Lower leg skin (tissue), 4 donors: Measurements from ENCODE around the gene HK3. TPM values are rescaled to one million over a fixed set of nuclear protein-coding genes. Genes with fewer than 3 reads are reported as not detected.

Experiments used
- DNase-seq, 2 donors: peaks; one replicate each; pipeline ENCODE4 v3.0.0-alpha.2; 2019; ENCODE audit warnings: low spot score in 2 of 2
- H3K4me3 ChIP-seq: fragments of 200-600 bp; sonication (generic); 2 replicates; pipeline ENCODE4 v1.5.1; 2017; ENCODE audit warnings: mild to moderate bottlenecking, low read depth; ENCODE audit not compliant: poor library complexity, severe bottlenecking
- CTCF ChIP-seq, 3 donors: fragments of 450-650 bp; IDR thresholded peaks; one replicate each; pipeline ENCODE4 v1.5.1; 2016; ENCODE audit warnings: antibody characterized with exemption in 3 of 3, mild to moderate bottlenecking in 3 of 3, moderate library complexity in 2 of 3
- POLR2A ChIP-seq, 2 donors: fragments of 450-650 bp; IDR thresholded peaks; one replicate each; pipeline ENCODE4 v1.6.1; 2016 to 2017; ENCODE audit warnings: antibody characterized with exemption in 2 of 2, mild to moderate bottlenecking in 1 of 2, moderate library complexity in 1 of 2
- WGBS, 2 donors: methylation state at CpG; one replicate each; pipeline ENCODE4 v1.1.5; 2018; 5-methylcytosine and 5-hydroxymethylcytosine counted together
- intact Hi-C: fragments of 100-400 bp; cut with DNase I; formaldehyde crosslinking; loops from one replicate; pipeline ENCODE4 v1.15.0; 2023; ENCODE audit warnings: low total_unique reads
- total RNA-seq, 4 donors: library from RNA; depleted of rRNA; stranded (reverse); fragments of >200 nt; gene quantifications; one replicate each; pipeline ENCODE4 v1.1.0, GENCODE V29; 2016

The HK3 gene
- total RNA-seq, 4 donors from 2014 or later: 0.32 to 1.7 (median 0.76) TPM

DNA sequence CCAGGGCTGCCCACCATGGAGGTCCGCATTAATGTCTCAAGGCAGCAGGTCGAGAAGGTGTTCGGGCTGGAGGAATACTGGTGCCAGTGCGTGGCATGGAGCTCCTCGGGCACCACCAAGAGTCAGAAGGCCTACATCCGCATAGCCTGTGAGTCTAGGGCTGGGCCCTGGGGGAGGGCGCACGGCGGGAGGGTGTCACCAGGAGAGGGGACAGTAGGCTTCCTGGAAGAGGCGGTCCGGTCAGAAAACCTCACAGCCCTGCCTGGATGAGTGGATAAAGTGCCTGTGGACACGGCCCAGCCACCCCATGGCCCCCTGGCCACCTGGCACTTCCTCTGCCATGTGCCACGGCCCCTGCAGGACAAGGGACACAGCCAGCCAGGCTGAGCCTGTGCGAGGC is 31.0 kb downstream of the HK3 start:
- H3K4me3 ChIP-seq: no peak overlapping the region
- intact Hi-C loops: no loop called here
- no peak for TF ChIP-seq POLR2A (IDR thresholded peaks at IDR 0.05)
- TF ChIP-seq CTCF (IDR thresholded peaks at IDR 0.05): no peak
- no peak for DNase-seq
- 87 to 88% methylated on average over 11 to 14 of the region's 14 CpGs for WGBS, 2 donors

GRCh38 chr5:176866707-176867310 is 32.3 kb downstream of the HK3 start:
- H3K4me3 ChIP-seq: no peak overlapping the region
- WGBS, 2 donors: 43 to 44% methylated on average over 16 of the region's 16 CpGs
- no peak for TF ChIP-seq CTCF (IDR thresholded peaks at IDR 0.05)
- TF ChIP-seq POLR2A (IDR thresholded peaks at IDR 0.05): no peak
- no peak for DNase-seq
- intact Hi-C loops: no loop called here

DNA sequence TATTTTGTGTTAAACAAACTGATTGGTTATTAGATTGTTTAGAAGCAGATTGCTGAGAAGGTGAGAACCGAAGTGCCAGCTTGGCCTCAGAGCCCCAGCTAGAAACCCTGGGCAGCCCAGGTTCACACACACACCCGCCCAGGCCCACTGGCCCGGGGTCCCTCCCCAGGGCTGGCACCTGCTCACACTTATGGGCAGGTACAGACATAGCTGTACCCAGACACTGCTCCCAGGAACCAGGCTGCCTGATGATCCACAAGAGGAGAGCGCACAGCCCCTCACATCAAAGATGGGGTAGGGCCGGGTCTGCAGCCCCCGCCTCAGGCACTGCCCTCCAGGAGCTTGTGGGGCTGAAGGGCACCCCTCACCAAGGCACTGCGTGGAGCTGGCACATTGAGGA is 33.2 kb downstream of the HK3 start:
- 68 to 72% methylated on average over 7 of the region's 7 CpGs for WGBS, 2 donors
- TF ChIP-seq CTCF (IDR thresholded peaks at IDR 0.05) (no peak), POLR2A (IDR thresholded peaks at IDR 0.05) (no peak)
- DNase-seq: no peak
- no peak overlapping the region for H3K4me3 ChIP-seq
- intact Hi-C loops: no loop called here

GRCh38 chr5:176864755-176865154 is 34.4 kb downstream of the HK3 start:
- no peak for DNase-seq
- intact Hi-C loops: no loop called here
- WGBS, 2 donors: 78 to 83% methylated on average over 8 of the region's 8 CpGs
- H3K4me3 ChIP-seq: no peak overlapping the region
- no peak for TF ChIP-seq POLR2A (IDR thresholded peaks at IDR 0.05)
- no peak for TF ChIP-seq CTCF (IDR thresholded peaks at IDR 0.05)

GRCh38 chr5:176863765-176864098 is 35.4 kb downstream of the HK3 start:
- no peak for TF ChIP-seq CTCF (IDR thresholded peaks at IDR 0.05)
- no peak for TF ChIP-seq POLR2A (IDR thresholded peaks at IDR 0.05)
- WGBS, 2 donors: 50 to 51% methylated on average over 5 of the region's 5 CpGs

More at GRCh38 chr5:176863765-176864098, 35.4 kb downstream of the HK3 start:
- intact Hi-C loops: no loop called here
- DNase-seq: no peak
- H3K4me3 ChIP-seq: no peak overlapping the region
